GM12878 (cell line): ENCODE results near the gene RANGAP1. TPM values are rescaled to one million over a fixed set of nuclear protein-coding genes. Genes with fewer than 3 reads are reported as not detected.

Experiments used
- ATAC-seq: fragments of 200-7000 bp; cut with Tn5 transposase; 3 replicates; pipeline ENCODE4 v1.9.1; 2020; ENCODE audit warnings: mild to moderate bottlenecking, moderate library complexity
- BruUV-seq: library from RNA; stranded (reverse); fragments of 400-500 nt; replicated peaks from 2 replicates; lab custom pipeline; 2021; lab: Mats Ljungman, UMichigan
- CTCF ChIA-PET: fragments of 300-600 bp; sonication (Branson Sonifier 250); formaldehyde crosslinking; extraction: SDS; loops from one replicate; lab custom pipeline; 2021; ENCODE audit warnings: inconsistent platforms; lab: Yijun Ruan, JAX
- POLR2A ChIA-PET: fragments of 350-600 bp; formaldehyde crosslinking; extraction: SDS; loops from one replicate; lab custom pipeline; 2021; ENCODE audit warnings: inconsistent platforms; lab: Charles Lee
- RAD21 ChIA-PET: fragments of 300-600 bp; sonication (Branson Sonifier 250); formaldehyde crosslinking; loops from one replicate; lab custom pipeline; 2023; ENCODE audit warnings: antibody characterized with exemption; ENCODE audit not compliant: unreplicated experiment; lab: Charles Lee
- SMC1A ChIA-PET: fragments of 300-600 bp; sonication (Branson Sonifier 250); formaldehyde crosslinking; loops from one replicate; lab custom pipeline; 2023; ENCODE audit not compliant: unreplicated experiment, uncharacterized antibody; lab: Charles Lee
- DNase-seq: peaks from one replicate; pipeline ENCODE4 v3.0.0-alpha.2; 2011; ENCODE audit warnings: low read depth, low spot score
- FAIRE-seq: peaks from 3 replicates; lab custom pipeline; 2011; peaks lifted over from hg19 to GRCh38; lab: Jason Lieb, UNC
- H2AFZ ChIP-seq: 2 replicates; pipeline ENCODE4 v1.6.0; 2011; ENCODE audit warnings: low read depth, low read length, control low read depth; ENCODE audit not compliant: control insufficient read depth
- H3K27ac ChIP-seq: 2 replicates; pipeline ENCODE4 v1.5.1; 2011; ENCODE audit warnings: control low read depth; ENCODE audit not compliant: control insufficient read depth, insufficient read depth
- H3K27me3 ChIP-seq, 2 experiments: replicated peaks in 1 of 2; 2 replicates each; pipeline versions ENCODE4 v1.6.0 to v1.6.1; 2011; ENCODE audit warnings: low read length in 1 of 2; ENCODE audit not compliant: control insufficient read depth in 2 of 2, insufficient read depth in 2 of 2
- H3K36me3 ChIP-seq, 2 experiments: 2 replicates each; pipeline ENCODE4 v1.5.1; 2011; ENCODE audit warnings: low read length in 1 of 2; ENCODE audit not compliant: control insufficient read depth in 2 of 2, insufficient read depth in 2 of 2
- H3K4me1 ChIP-seq: 2 replicates; pipeline ENCODE4 v1.6.1; 2011; ENCODE audit warnings: mild to moderate bottlenecking, low read length, moderate library complexity, mixed read lengths; ENCODE audit not compliant: control insufficient read depth, insufficient read depth
- H3K4me2 ChIP-seq: 2 replicates; pipeline ENCODE4 v1.6.0; 2011; ENCODE audit warnings: control low read depth; ENCODE audit not compliant: control insufficient read depth, insufficient read depth
- H3K4me3 ChIP-seq: fragments of 200-600 bp; sonication (generic); 2 replicates; pipeline ENCODE4 v1.5.1; 2016
- H3K79me2 ChIP-seq: 2 replicates; pipeline ENCODE4 v1.6.0; 2011; ENCODE audit warnings: low read length; ENCODE audit not compliant: control insufficient read depth, insufficient read depth
- H3K9ac ChIP-seq: 2 replicates; pipeline ENCODE4 v1.8.0; 2011; ENCODE audit warnings: low read length, control low read depth, mixed read lengths; ENCODE audit not compliant: control insufficient read depth, insufficient read depth
- H3K9me3 ChIP-seq: replicated peaks from 3 replicates; pipeline ENCODE4 v1.5.1; 2011; ENCODE audit warnings: mild to moderate bottlenecking, low read length; ENCODE audit not compliant: control insufficient read depth, insufficient read depth
- H4K20me1 ChIP-seq: 2 replicates; pipeline ENCODE4 v1.6.0; 2011; ENCODE audit not compliant: control insufficient read depth, insufficient read depth
- BRCA1 ChIP-seq: IDR thresholded peaks from 2 replicates; pipeline ENCODE4 v1.6.1; 2011; ENCODE audit warnings: low read depth, low read length, improper control_type of control experiment
- EZH2 ChIP-seq: IDR thresholded peaks from 2 replicates; pipeline ENCODE4 v1.6.1; 2012; ENCODE audit warnings: low read depth, mild to moderate bottlenecking, control low read depth, inconsistent platforms, low read length, borderline replicate concordance; ENCODE audit not compliant: control insufficient read depth
- FOXK2 ChIP-seq: fragments of 450-650 bp; IDR thresholded peaks from 2 replicates; pipeline ENCODE4 v1.6.1; 2017; ENCODE audit warnings: mild to moderate bottlenecking, moderate library complexity
- KAT2A ChIP-seq: conservative IDR thresholded peaks from 2 replicates; pipeline ENCODE4 v1.6.1; 2011; ENCODE audit warnings: low read depth, low read length; ENCODE audit not compliant: control insufficient read depth
- MXI1 ChIP-seq: fragments of 150-350 bp; IDR thresholded peaks from 2 replicates; pipeline ENCODE4 v1.6.1; 2011; ENCODE audit warnings: low read depth, mild to moderate bottlenecking, inconsistent platforms, low read length, improper control_type of control experiment
- PAX5 ChIP-seq: IDR thresholded peaks from 2 replicates; pipeline ENCODE4 v1.6.1; 2011; ENCODE audit warnings: low read depth, low read length, borderline replicate concordance
- POLR2A ChIP-seq: IDR thresholded peaks from 2 replicates; pipeline ENCODE4 v1.6.1; 2011; ENCODE audit warnings: low read depth, mild to moderate bottlenecking, low read length
- POLR2AphosphoS2 ChIP-seq: IDR thresholded peaks from 2 replicates; pipeline ENCODE4 v1.6.1; 2011; ENCODE audit warnings: low read depth, mild to moderate bottlenecking, low read length, improper control_type of control experiment, moderate library complexity
- POLR2AphosphoS5 ChIP-seq: IDR thresholded peaks from 2 replicates; pipeline ENCODE4 v1.6.1; 2011; ENCODE audit warnings: mild to moderate bottlenecking, low read length, inconsistent platforms
- RAD21 ChIP-seq: IDR thresholded peaks from 2 replicates; pipeline ENCODE4 v1.6.1; 2011; ENCODE audit warnings: mild to moderate bottlenecking, low read depth, low read length, moderate library complexity; ENCODE audit not compliant: insufficient read depth
- RB1 ChIP-seq: fragments of 450-650 bp; formaldehyde crosslinking; IDR thresholded peaks from 2 replicates; pipeline ENCODE4 v1.6.1; 2017; ENCODE audit warnings: mild to moderate bottlenecking, borderline replicate concordance
- SMC3 ChIP-seq: IDR thresholded peaks from 2 replicates; pipeline ENCODE4 v1.6.1; 2011; ENCODE audit warnings: low read length, improper control_type of control experiment, borderline replicate concordance
- STAT1 ChIP-seq: fragments of 450-650 bp; conservative IDR thresholded peaks from 2 replicates; pipeline ENCODE4 v1.6.1; 2014; ENCODE audit warnings: antibody characterized with exemption, mild to moderate bottlenecking
- ZNF24 ChIP-seq: fragments of 450-650 bp; IDR thresholded peaks from 2 replicates; pipeline ENCODE4 v1.6.1; 2017; ENCODE audit warnings: antibody characterized with exemption, mild to moderate bottlenecking
- WGBS: methylation state at CpG from one replicate; pipeline ENCODE4 v1.1.6; 2016; ENCODE audit warnings: low lambda C conversion rate; ENCODE audit not compliant: insufficient replicate concordance, insufficient coverage; ENCODE audit errors: missing lambda C conversion rate; 5-methylcytosine and 5-hydroxymethylcytosine counted together
- in situ Hi-C: fragments of 300-500 bp; cut with MboI; formaldehyde crosslinking; loops from 9 replicates; pipeline ENCODE4 v1.14.3; 2018; ENCODE audit warnings: mixed read lengths
- intact Hi-C: fragments of 100-400 bp; cut with micrococcal nuclease; formaldehyde crosslinking; loops from one replicate; pipeline ENCODE4 v1.14.2; 2022; ENCODE audit not compliant: unreplicated experiment
- polyA plus RNA-seq, 11 experiments: library from polyadenylated mRNA; depleted of rRNA in 4 of 11; unstranded in 6 of 11; stranded (reverse) in 5 of 11; fragments of >200 nt; fragmentation: Nextera tagmentation in 4 of 11; fragmentation: Illumina TruSeq in 1 of 11; extraction: Ambion mirVana in 4 of 11; extraction: Trizol in 1 of 11; gene quantifications; 1 replicate in 1 of 11; 2 replicates in 10 of 11; pipeline versions ENCODE4 v1.2.1 to v1.2.3, GENCODE V29; 2011 to 2016; ENCODE audit warnings: inconsistent platforms in 2 of 11, missing spikeins in 2 of 11, low read depth in 1 of 11
- total RNA-seq, 4 experiments: library from RNA; depleted of rRNA in 3 of 4; stranded (reverse); fragments of >200 nt in 3 of 4; fragmentation: Illumina TruSeq in 1 of 4; extraction: Trizol in 1 of 4; gene quantifications; 2 replicates each; pipeline versions ENCODE4 v1.2.1 to v1.2.3, GENCODE V29; 2013 to 2021
- TF ChIP-seq, protein P1 (sequence below): fragments of 450-650 bp; IDR thresholded peaks from 2 replicates; pipeline ENCODE4 v1.6.1; 2017; ENCODE audit warnings: antibody characterized with exemption, mild to moderate bottlenecking, moderate library complexity
- TF ChIP-seq, protein P2 (sequence below): fragments of 450-650 bp; formaldehyde crosslinking; IDR thresholded peaks from 2 replicates; pipeline ENCODE4 v1.4.0; 2022; ENCODE audit warnings: mild to moderate bottlenecking, moderate library complexity

RANGAP1 gene
- total and polyA plus RNA-seq, 10 of the 15 experiments (the other 5 are each of a cell fraction or from before 2014, with no cell fraction given) = 2.5 to 109 (median 60.2) TPM

GRCh38 chr22:41215926-41216325 is 70.1 kb downstream of the RANGAP1 start (continued):
- TF ChIP-seq, protein P1, sequence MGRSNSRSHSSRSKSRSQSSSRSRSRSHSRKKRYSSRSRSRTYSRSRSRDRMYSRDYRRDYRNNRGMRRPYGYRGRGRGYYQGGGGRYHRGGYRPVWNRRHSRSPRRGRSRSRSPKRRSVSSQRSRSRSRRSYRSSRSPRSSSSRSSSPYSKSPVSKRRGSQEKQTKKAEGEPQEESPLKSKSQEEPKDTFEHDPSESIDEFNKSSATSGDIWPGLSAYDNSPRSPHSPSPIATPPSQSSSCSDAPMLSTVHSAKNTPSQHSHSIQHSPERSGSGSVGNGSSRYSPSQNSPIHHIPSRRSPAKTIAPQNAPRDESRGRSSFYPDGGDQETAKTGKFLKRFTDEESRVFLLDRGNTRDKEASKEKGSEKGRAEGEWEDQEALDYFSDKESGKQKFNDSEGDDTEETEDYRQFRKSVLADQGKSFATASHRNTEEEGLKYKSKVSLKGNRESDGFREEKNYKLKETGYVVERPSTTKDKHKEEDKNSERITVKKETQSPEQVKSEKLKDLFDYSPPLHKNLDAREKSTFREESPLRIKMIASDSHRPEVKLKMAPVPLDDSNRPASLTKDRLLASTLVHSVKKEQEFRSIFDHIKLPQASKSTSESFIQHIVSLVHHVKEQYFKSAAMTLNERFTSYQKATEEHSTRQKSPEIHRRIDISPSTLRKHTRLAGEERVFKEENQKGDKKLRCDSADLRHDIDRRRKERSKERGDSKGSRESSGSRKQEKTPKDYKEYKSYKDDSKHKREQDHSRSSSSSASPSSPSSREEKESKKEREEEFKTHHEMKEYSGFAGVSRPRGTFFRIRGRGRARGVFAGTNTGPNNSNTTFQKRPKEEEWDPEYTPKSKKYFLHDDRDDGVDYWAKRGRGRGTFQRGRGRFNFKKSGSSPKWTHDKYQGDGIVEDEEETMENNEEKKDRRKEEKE = no peak

DNA sequence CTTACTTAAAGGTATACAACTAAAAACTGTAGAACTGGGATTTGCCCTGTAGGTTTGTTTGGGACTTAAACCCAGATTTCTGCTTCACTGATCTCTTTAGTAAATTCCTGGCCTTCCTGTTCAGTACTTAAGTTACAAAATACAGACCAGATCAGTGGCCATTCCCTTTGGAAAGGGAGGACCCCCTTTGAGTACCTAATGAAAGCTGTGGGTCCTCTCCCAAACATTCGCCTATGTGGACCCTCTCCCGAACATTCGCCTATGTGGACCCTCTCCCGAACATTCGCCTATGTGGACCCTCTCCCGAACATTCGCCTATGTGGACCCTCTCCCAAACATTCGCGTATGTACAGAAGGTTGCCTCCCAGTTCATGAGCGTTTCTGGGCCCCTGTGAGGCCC is 70.6 kb downstream of the RANGAP1 start:
- intact Hi-C loops (no loop called here), in situ Hi-C loops (no loop called here)
- peaks cover 12% of the 10 kb centered on the region for H3K4me1 ChIP-seq
- no peaks in the 10 kb centered on the region for H3K79me2 ChIP-seq
- FAIRE-seq = no peak
- ChIA-PET CTCF (interaction anchor here (2.2 kb wide), 1 partner anchor 22 kb away, joined by 6 read pairs; no protein-coding TSS in a partner anchor), SMC1A (interaction anchor here (0.9 kb wide), 1 partner anchor 293 kb away, joined by 3 read pairs; no protein-coding TSS in a partner anchor), RAD21 (interaction anchor here (0.5 kb wide), 1 partner anchor 316 kb away, joined by 3 read pairs; no protein-coding TSS in a partner anchor), POLR2A (no interaction called here)
- H3K36me3 ChIP-seq = peaks cover 6 to 13% of the 10 kb centered on the region in 2 experiments
- DNase-seq = no peak
- H4K20me1 ChIP-seq = no peaks in the 10 kb centered on the region
- WGBS = 98% methylated on average over 10 of the region's 10 CpGs
- BruUV-seq = no TSS peak
- H3K4me3 ChIP-seq = no peak overlapping the region
- no peak overlapping the region for H3K27ac ChIP-seq
- H2AFZ ChIP-seq = no peak overlapping the region
- ATAC-seq = no peak
- H3K9ac ChIP-seq = no peak overlapping the region
- no peaks in the 10 kb centered on the region; the same call in 2 of the 3 replicates for H3K9me3 ChIP-seq
- no peak overlapping the region for H3K4me2 ChIP-seq
- no peaks in the 10 kb centered on the region for H3K27me3 ChIP-seq
- TF ChIP-seq FOXK2 (no peak), RB1 (no peak), PAX5 (no peak), KAT2A (no peak), MXI1 (no peak), POLR2A (no peak), POLR2AphosphoS5 (no peak), ZNF24 (no peak), SMC3 (no peak), STAT1 (no peak), POLR2AphosphoS2 (no peak), BRCA1 (no peak), RAD21 (no peak), EZH2 (no peak)
- TF ChIP-seq, protein P2, sequence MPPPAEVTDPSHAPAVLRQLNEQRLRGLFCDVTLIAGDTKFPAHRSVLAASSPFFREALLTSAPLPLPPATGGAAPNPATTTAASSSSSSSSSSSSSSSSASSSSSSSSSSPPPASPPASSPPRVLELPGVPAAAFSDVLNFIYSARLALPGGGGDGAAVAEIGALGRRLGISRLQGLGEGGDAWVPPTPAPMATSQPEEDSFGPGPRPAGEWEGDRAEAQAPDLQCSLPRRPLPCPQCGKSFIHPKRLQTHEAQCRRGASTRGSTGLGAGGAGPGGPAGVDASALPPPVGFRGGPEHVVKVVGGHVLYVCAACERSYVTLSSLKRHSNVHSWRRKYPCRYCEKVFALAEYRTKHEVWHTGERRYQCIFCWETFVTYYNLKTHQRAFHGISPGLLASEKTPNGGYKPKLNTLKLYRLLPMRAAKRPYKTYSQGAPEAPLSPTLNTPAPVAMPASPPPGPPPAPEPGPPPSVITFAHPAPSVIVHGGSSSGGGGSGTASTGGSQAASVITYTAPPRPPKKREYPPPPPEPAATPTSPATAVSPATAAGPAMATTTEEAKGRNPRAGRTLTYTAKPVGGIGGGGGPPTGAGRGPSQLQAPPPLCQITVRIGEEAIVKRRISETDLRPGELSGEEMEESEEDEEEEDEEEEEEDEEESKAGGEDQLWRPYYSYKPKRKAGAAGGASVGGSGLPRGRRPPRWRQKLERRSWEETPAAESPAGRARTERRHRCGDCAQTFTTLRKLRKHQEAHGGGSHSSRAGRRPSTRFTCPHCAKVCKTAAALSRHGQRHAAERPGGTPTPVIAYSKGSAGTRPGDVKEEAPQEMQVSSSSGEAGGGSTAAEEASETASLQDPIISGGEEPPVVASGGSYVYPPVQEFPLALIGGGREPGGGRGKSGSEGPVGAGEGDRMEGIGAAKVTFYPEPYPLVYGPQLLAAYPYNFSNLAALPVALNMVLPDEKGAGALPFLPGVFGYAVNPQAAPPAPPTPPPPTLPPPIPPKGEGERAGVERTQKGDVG (CRISPR knock-in tag) = no peak
